K562 (cell line): ENCODE data around the gene MGA. TPM values are rescaled to one million over a fixed set of nuclear protein-coding genes. Genes with fewer than 3 reads are reported as not detected.

Experiments
- ARID3A ChIP-seq: IDR thresholded peaks from 2 replicates; pipeline ENCODE4 v1.6.1; 2012; ENCODE audit warnings: low read depth, low read length, improper control_type of control experiment, borderline replicate concordance
- GTF2E2 ChIP-seq: fragments of 200-800 bp; sonication (Bioruptor generic); IDR thresholded peaks from 2 replicates; pipeline ENCODE4 v1.6.1; 2016; ENCODE audit warnings: missing genetic modification characterization, missing compliant biosample characterization
- MGA ChIP-seq: fragments of 450-650 bp; IDR thresholded peaks from 2 replicates; pipeline ENCODE4 v1.6.1; 2016; ENCODE audit warnings: mild to moderate bottlenecking, moderate library complexity
- NR4A1 ChIP-seq, 2 experiments: fragments of 250-450 bp in 1 of 2; fragments of 450-650 bp in 1 of 2; sonication (Bioruptor Pico) in 1 of 2; IDR thresholded peaks; 2 replicates each; pipeline versions ENCODE4 v1.4.0 to v1.6.1; 2016 to 2020; ENCODE audit warnings: mild to moderate bottlenecking in 2 of 2, missing compliant biosample characterization in 1 of 2, missing genetic modification characterization in 1 of 2, moderate library complexity in 1 of 2
- SMAD1 ChIP-seq: fragments of 150-350 bp; IDR thresholded peaks from 2 replicates; pipeline ENCODE4 v1.6.1; 2014; ENCODE audit warnings: low read length, low read depth; ENCODE audit not compliant: partially characterized antibody
- SMARCE1 ChIP-seq: fragments of 450-650 bp; IDR thresholded peaks from 2 replicates; pipeline ENCODE4 v1.7.1; 2016; ENCODE audit warnings: mild to moderate bottlenecking
- ZNF124 ChIP-seq: sonication (generic); formaldehyde crosslinking; IDR thresholded peaks from 2 replicates; pipeline ENCODE4 v1.8.1; 2022; ENCODE audit warnings: missing genetic modification reagents
- ZNF766 ChIP-seq: fragments of 200-800 bp; sonication (Bioruptor generic); conservative IDR thresholded peaks from 2 replicates; pipeline ENCODE4 v1.6.1; 2016; ENCODE audit warnings: missing genetic modification characterization, missing compliant biosample characterization
- polyA plus RNA-seq, 8 experiments: library from polyadenylated mRNA; depleted of rRNA in 4 of 8; stranded (reverse) in 5 of 8; unstranded in 3 of 8; fragments of >200 nt; fragmentation: Nextera tagmentation in 2 of 8; fragmentation: Illumina TruSeq in 1 of 8; extraction: Ambion mirVana in 2 of 8; extraction: Trizol in 1 of 8; gene quantifications; 2 replicates each; pipeline versions ENCODE4 v1.2.1 to v1.2.3, GENCODE V29; 2011 to 2014; ENCODE audit warnings: inconsistent platforms in 1 of 8, missing spikeins in 1 of 8
- total RNA-seq, 7 experiments: library from RNA; depleted of rRNA in 6 of 7; stranded (reverse); fragments of >200 nt in 6 of 7; fragmentation: Illumina TruSeq in 2 of 7; extraction: Trizol in 2 of 7; gene quantifications; 2 replicates each; pipeline versions ENCODE4 v1.2.1 to v1.2.3, GENCODE V29; 2011 to 2021; ENCODE audit warnings: low replicate concordance in 1 of 7

Gene MGA
- total and polyA plus RNA-seq, 9 of the 15 experiments (the other 6 are each of a cell fraction or from before 2014, with no cell fraction given) = 4.7 to 56.1 (median 21.1) TPM

GRCh38 chr15:41774882-41775417 lies 114.7 kb downstream of the MGA start (continued):
- TF ChIP-seq ARID3A (no peak), MGA (0 out of 2 replicates have a peak, but pooled peaks have one; percentile 49), NR4A1 (CRISPR knock-in tag; IDR thresholded peaks at IDR 0.05) (no peak), NR4A1 (tag; IDR thresholded peaks at IDR 0.05) (peak; percentile 7; the same call in 1 of the 2 replicates), SMARCE1 (0 out of 2 replicates have a peak, but pooled peaks have one; percentile 9), ZNF124 (CRISPR knock-in tag) (0 out of 2 replicates have a peak, but pooled peaks have one; percentile 70), GTF2E2 (0 out of 2 replicates have a peak, but pooled peaks have one; percentile 47), ZNF766 (CRISPR knock-in tag) (0 out of 2 replicates have a peak, but pooled peaks have one; percentile 43), SMAD1 (no peak)
